Peyer's patch (tissue), 4 donors: ENCODE measurements around the gene NDUFS5. TPM values are rescaled to one million over a fixed set of nuclear protein-coding genes. Genes with fewer than 3 reads are reported as not detected.

Experiments used
- DNase-seq, 3 donors: peaks; one replicate each; pipeline ENCODE4 v3.0.0-alpha.2; 2017 to 2019
- H3K27ac ChIP-seq, 4 donors: fragments of 200-600 bp; sonication (generic); one replicate each; pipeline ENCODE4 v1.5.1; 2016 to 2019
- H3K27me3 ChIP-seq, 2 donors: fragments of 200-600 bp; sonication (generic); one replicate each; pipeline ENCODE4 v1.5.1; 2019
- H3K36me3 ChIP-seq, 3 donors: fragments of 200-600 bp; sonication (generic); one replicate each; pipeline ENCODE4 v1.5.1; 2016 to 2019
- H3K4me1 ChIP-seq, 4 donors: fragments of 200-600 bp; sonication (generic); one replicate each; pipeline ENCODE4 v1.5.1; 2016 to 2019
- H3K4me3 ChIP-seq, 4 donors: fragments of 200-600 bp; sonication (generic); 1 replicate in 3 of 4; 2 replicates in 1 of 4; pipeline ENCODE4 v1.5.1; 2016 to 2019; ENCODE audit warnings: mild to moderate bottlenecking in 1 of 4
- H3K9me3 ChIP-seq, 4 donors: fragments of 200-600 bp; sonication (generic); one replicate each; pipeline ENCODE4 v1.5.1; 2016 to 2019; ENCODE audit warnings: mild to moderate bottlenecking in 1 of 4
- POLR2A ChIP-seq, 2 donors: fragments of 450-650 bp; IDR thresholded peaks; one replicate each; pipeline ENCODE4 v1.5.1; 2017; ENCODE audit warnings: antibody characterized with exemption in 2 of 2, mild to moderate bottlenecking in 2 of 2, moderate library complexity in 2 of 2
- total RNA-seq, 4 donors: library from RNA; depleted of rRNA; stranded (reverse); fragments of >200 nt; gene quantifications; one replicate each; pipeline ENCODE4 v1.1.0, GENCODE V29; 2016
- TF ChIP-seq, protein P1 (sequence below), 6 experiments: fragments of 450-650 bp in 4 of 6; fragments of 200-600 bp in 2 of 6; sonication (generic) in 1 of 6; IDR thresholded peaks; one replicate each; pipeline ENCODE4 v1.5.1; 2017 to 2019; ENCODE audit warnings: antibody characterized with exemption in 6 of 6, mild to moderate bottlenecking in 3 of 6, moderate library complexity in 1 of 6

The NDUFS5 gene
- total RNA-seq, 4 donors from 2014 or later, result 192 to 562 (median 213) TPM

DNA sequence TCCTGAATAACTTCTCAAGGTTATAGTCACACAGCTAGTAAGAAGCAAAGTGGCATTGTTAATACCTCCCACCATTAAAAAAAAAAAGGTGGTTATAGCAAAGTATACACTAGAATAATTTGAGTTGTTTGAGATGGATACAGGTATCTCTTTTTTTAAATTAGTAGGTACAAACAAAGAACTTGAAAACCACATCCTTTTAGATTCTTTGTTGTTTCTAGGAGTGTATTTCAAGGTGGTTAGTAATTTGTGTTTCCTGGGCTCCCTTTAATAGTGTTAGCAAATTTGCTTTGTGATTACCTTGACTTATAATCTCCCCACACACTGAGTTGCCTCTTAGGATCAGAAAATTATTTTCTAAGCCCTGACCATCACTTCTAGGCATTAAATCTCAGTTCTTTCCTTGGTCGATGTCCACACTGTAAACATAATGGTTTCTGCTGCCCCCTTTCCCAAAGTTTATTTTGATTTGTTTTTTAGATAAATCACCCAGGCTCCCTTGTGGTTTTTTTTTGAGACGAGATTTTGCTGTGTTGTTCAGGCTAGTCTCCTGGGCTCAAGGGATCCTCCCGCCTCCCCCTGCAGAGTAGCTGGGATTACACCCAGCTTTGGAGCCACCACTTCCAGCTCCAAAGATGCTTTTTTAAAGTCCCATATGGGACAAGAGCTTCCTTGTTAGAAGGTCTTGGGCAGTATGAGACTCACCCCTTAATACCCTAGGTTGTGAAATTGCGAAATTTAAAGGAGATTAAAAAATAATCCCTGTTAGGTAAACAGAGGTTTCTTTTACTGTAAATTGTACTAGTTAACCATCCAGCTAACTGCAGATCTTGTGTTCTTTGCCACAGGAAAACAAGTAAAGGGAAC lies 28.9 kb upstream of the NDUFS5 start:
- Histone ChIP-seq H3K36me3 (peaks cover 0 to 60% (median 0%) of the 10 kb centered on the region in 3 donors), H3K4me1 (peaks cover 0 to 35% (median 2%) of the 10 kb centered on the region in 4 donors), H3K4me3 (no peak overlapping the region), H3K9me3 (no peaks in the 10 kb centered on the region), H3K27ac (no peak overlapping the region), H3K27me3 (no peaks in the 10 kb centered on the region)
- DNase-seq, result no peak
- TF ChIP-seq, protein P1, sequence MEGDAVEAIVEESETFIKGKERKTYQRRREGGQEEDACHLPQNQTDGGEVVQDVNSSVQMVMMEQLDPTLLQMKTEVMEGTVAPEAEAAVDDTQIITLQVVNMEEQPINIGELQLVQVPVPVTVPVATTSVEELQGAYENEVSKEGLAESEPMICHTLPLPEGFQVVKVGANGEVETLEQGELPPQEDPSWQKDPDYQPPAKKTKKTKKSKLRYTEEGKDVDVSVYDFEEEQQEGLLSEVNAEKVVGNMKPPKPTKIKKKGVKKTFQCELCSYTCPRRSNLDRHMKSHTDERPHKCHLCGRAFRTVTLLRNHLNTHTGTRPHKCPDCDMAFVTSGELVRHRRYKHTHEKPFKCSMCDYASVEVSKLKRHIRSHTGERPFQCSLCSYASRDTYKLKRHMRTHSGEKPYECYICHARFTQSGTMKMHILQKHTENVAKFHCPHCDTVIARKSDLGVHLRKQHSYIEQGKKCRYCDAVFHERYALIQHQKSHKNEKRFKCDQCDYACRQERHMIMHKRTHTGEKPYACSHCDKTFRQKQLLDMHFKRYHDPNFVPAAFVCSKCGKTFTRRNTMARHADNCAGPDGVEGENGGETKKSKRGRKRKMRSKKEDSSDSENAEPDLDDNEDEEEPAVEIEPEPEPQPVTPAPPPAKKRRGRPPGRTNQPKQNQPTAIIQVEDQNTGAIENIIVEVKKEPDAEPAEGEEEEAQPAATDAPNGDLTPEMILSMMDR (IDR thresholded peaks at IDR 0.05), result no peak
- no peak for TF ChIP-seq POLR2A (IDR thresholded peaks at IDR 0.05)

DNA sequence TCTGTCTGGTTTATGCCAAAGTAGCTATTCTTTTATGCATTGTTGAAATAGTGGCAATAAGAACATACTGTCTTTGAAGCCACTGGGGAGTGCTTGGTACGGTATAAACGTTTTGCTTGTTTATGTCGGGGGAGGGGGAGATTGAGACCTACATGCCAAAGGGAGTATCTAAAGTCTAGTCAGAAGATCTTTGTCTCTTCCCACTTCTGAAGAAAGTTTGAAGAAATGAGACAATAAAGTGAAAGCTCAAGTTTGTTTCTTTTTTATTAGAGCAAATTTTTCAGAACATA lies 28.3 kb upstream of the NDUFS5 start:
- Histone ChIP-seq H3K4me3 (no peak overlapping the region), H3K4me1 (peaks cover 0 to 30% (median 0%) of the 10 kb centered on the region in 4 donors), H3K9me3 (no peaks in the 10 kb centered on the region), H3K27ac (no peak overlapping the region), H3K36me3 (peaks cover 0 to 66% (median 0%) of the 10 kb centered on the region in 3 donors), H3K27me3 (no peaks in the 10 kb centered on the region)
- no peak for DNase-seq
- TF ChIP-seq, protein P1 (IDR thresholded peaks at IDR 0.05), result no peak
- TF ChIP-seq POLR2A (IDR thresholded peaks at IDR 0.05), result no peak

DNA sequence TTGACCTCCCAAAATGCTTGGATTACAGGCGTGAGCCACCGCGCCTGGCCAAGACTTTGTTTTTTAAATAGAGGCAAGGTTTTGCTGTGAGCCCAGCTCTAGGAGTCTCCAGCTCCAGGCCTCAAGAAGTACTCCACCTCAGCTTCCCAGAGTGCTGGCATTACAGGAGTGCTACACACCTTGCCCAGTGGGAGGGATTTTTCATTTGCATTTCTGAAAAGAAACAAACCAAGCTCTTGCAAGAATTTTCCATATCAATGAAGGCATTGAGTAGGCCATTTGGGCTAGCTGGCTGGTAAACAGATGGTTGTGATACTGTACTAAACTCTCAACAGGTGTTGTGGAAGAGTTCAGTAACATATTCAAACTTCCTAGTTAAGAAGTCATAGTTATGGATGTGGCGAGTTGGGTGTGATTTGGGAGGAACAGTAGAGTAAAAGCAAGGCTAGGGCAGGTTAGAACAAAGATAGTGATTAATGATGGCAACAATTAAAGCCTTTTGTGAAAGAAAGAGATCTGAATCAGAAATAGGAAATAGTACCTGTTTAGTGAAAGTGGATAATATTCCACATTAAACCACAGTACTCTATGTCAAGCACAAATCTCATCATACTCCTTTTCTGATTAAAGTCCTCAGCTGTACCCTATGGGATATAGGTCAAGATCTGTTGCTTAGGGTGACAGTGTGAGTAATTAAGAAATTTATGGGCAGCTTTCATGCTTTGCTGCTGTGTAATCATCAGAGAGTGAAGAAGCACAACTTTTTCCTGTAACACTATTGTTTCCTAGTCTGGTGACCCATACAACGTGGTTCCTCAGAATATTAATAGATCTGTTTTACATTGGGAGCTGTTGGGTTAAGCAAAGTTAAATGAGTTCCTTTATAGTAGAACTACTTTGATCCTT lies 24.4 kb upstream of the NDUFS5 start:
- no peaks in the 10 kb centered on the region for H3K9me3 ChIP-seq
- no peak for DNase-seq
- H3K36me3 ChIP-seq, result peaks cover 0 to 92% (median 0%) of the 10 kb centered on the region in 3 donors
- no peak overlapping the region for H3K27ac ChIP-seq
- H3K4me3 ChIP-seq, result no peak overlapping the region
- H3K27me3 ChIP-seq, result no peaks in the 10 kb centered on the region
- TF ChIP-seq POLR2A (IDR thresholded peaks at IDR 0.05), result no peak
- TF ChIP-seq, protein P1 (IDR thresholded peaks at IDR 0.05), result no peak
- peaks cover 0 to 10% (median 0%) of the 10 kb centered on the region in 4 donors for H3K4me1 ChIP-seq

DNA sequence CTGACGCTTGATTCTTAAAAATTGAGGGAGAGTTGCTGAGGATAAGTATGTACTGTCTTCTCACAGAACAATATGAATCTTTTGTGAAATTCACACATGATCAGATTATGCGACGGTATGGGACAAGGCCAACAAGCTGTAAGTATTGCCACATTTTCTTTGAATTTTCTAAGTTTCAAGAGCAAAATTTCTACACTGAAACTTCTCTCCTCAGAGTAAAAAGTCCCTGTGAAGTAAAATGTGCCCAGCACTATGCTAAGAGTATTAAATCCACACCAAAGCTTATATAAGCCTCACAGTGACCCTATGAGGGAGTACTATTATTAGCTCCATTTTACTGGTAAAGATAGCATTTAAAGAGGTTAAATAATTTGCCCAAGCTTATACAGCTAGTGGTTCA lies 22.9 kb upstream of the NDUFS5 start:
- Histone ChIP-seq H3K36me3 (peaks cover 0 to 97% (median 0%) of the 10 kb centered on the region in 3 donors), H3K4me1 (no peaks in the 10 kb centered on the region), H3K9me3 (no peaks in the 10 kb centered on the region), H3K27me3 (no peaks in the 10 kb centered on the region), H3K27ac (no peak overlapping the region), H3K4me3 (no peak overlapping the region)
- TF ChIP-seq, protein P1 (IDR thresholded peaks at IDR 0.05), result no peak
- no peak for TF ChIP-seq POLR2A (IDR thresholded peaks at IDR 0.05)
- no peak for DNase-seq

DNA sequence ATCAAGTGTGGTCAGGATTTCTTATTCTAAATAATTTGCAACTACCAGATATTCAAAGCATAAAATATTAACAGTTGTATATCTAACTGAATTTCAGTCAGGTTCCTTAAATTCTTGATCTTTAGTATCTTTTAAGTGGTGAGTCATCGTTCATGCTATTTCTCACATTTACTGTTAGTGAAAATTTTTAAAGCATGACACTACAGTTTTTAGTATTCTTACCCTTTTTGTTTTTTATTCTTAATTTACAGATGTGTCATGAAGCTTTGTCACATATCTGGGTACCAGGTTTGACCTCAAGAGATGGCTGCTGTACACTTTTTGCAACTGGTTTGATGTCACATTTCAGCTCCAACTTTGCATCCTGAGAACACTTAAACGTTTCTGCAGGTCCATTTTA lies 22.4 kb upstream of the NDUFS5 start:
- Histone ChIP-seq H3K4me1 (no peaks in the 10 kb centered on the region), H3K4me3 (no peak overlapping the region), H3K36me3 (peaks cover 0 to 97% (median 0%) of the 10 kb centered on the region in 3 donors), H3K27ac (no peak overlapping the region), H3K27me3 (no peaks in the 10 kb centered on the region), H3K9me3 (no peaks in the 10 kb centered on the region)
- no peak for DNase-seq
- TF ChIP-seq, protein P1 (IDR thresholded peaks at IDR 0.05), result no peak
- no peak for TF ChIP-seq POLR2A (IDR thresholded peaks at IDR 0.05)
